GM18868 (cell line): ENCODE data around the gene UBE2I.

Experiments
- ATAC-seq: cut with Tn5 transposase; IDR thresholded peaks from one replicate; pipeline ENCODE4 v1.9.1; 2021; ENCODE audit warnings: mild to moderate bottlenecking, moderate library complexity; ENCODE audit not compliant: unreplicated experiment

UBE2I gene

DNA sequence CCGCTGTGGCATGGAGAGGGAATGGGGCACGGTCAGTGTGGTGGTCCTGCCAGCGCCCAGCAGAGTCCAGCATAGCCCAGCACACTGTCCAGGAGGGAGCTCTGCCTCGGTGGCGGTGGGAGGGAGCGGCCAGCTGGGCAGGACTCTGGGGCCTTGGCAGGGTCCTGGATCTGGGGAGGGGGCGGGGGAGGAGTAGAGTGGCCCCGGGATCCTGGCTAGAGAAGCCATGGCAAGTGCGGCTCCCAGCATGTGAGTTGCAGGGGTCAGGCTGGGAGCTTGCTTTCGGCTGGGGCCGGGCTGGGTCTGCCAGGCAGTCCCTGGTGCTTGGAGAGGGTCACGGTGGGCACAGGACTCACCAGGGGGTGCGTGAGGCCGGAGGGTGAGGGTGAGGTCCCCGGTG is 46.2 kb downstream of the UBE2I start:
- ATAC-seq = no peak

DNA sequence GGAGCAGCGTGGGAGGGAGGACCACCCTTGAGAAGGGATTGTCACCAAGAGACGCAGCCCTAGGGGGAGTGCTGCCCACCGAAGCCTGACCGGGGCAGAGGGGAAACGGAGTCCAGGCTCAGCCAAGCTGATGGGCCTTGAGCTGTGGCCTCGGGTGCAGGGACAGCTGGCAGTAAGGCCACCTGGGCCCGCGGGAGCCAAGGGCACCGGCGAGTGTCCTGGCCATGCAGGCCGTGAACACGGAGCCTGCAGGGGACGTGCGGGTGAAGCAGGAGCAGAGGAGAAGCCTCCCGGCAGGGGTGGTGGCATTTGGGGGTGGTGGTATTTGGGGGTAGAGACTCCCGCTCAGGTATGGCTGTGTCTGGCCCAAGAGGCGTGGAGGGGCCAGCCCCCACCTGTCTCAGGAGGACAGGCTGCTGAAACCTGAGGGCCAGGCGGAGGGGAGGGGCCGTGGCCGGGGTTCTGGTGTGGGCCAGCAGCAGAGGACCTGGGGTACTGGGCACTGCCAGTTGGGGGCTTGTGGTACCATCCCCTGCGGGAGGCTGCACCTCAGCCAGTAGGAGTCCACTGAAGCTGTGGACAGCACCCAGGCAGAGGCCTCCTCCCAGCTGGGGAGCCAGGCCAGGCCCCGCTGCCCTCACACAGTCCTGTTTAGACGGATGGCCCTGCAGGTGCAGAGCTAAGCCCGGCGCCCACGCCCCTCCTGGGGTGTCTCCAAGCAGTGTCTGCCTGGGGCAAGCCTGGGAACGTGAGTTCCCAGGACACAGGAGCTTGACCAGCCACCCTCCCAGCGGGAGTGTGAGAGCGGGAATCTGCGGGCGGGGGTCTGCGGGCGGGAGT is 46.8 kb downstream of the UBE2I start:
- ATAC-seq = no peak

DNA sequence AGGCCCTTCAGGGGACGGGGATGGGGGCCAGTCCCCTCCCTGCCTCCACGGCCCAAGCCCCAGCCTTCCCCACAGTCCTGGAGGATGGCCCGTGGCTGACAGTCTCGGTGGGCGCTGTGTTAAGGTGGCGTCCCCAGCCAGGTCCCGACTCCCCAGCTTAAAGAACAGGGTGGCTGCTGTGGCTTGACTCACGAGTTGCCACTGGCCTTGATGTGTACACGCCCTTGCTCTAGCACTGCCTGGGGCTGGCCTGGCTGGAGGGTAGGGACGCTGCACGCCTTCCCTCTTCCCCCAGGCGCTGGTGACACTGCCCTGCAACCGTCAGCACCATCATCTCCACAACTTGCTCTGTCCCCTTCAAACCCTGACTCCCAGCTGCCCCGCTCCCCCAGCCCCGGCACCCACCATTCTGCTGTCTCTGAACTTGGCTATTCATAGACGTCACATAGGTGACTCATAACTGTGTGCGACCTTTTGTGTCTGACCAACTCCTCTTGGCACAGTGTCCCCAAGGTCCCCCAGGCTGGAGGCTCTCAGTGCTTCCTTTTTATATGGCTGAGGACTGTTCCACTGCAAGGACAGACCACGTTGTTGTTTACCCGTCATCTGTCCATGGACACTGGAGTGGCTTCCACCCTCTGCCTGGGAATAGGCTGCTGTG is 48.6 kb downstream of the UBE2I start:
- ATAC-seq = no peak

DNA sequence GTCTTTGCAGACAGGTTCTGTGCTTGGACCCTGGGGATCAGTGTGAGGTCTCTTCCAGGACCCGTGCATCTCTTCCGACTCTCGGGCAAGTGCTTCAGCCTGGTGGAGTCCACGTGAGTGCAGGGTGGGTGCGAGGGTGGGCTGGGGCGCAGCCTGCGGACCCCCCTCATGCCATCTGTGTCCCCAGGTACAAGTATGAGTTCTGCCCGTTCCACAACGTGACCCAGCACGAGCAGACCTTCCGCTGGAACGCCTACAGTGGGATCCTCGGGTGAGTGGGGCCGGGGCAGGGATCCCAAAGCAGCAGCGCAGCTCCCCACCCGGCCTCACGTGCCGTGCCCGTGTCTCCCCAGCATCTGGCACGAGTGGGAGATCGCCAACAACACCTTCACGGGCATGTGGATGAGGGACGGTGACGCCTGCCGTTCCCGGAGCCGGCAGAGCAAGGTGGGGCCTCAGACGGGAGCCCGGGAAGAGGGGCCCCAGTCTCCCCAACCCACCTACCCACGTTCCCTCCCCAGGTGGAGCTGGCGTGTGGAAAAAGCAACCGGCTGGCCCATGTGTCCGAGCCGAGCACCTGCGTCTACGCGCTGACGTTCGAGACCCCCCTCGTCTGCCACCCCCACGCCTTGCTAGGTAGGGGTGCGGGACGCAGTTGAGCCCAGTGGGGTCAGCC is 52.4 kb downstream of the UBE2I start:
- no peak for ATAC-seq

DNA sequence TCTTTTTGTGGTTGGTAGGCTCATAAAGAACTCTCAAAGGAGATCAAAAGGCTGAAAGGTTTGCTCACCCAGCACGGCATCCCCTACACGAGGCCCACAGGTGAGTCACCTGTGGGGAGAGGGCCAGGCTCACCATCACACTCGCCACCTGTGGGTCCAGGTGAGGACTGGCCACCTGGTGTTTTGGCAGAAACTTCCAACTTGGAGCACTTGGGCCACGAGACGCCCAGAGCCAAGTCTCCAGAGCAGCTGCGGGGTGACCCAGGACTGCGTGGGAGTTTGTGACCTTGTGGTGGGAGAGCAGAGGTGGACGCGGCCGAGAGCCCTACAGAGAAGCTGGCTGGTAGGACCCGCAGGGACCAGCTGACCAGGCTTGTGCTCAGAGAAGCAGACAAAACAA is 53.4 kb downstream of the UBE2I start:
- no peak for ATAC-seq

DNA sequence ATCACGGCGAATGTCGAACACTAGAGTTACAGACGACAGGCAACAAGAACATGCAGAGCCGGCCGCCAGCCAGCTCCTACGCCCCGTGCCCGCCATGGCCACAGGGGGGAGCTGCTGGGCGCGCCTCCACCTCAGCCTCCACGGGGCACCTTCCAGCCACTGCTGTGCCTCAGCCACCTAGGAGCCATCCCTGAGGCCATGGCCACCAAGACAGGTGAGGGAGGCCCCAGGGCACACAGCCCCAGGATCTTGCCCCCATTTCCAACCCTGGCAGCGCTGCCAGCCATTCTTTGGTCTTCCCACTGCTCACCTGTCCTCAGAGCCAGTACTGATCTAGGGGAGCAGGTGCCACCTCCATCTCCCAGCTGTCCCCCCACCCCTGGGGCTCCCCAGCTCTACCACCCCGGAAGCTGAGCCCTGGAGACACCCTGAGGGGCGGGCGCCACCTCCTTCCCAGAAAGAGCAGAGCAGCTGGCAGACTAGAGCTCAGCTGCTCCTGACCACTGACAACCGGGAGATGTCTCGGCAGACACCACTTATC is 54.1 kb downstream of the UBE2I start:
- no peak for ATAC-seq

DNA sequence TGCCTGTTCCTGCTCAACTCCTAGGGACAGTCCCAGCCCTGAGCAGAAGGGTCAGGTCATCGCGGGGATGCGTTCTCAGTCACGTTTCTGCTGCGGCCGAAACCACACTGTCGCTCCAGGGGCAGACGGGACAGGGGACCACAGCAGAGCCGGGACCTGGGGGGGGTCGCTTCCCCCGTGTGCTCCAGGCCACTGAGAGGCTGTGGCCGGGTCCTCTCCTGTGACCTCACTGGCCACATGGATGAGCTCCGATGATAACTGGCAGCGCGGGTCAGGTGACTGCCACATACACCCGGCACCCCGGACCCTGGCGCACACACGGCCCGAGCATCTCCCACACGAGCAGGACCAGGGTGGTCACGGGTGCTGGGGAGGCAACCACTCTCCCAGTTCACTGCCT is 55.1 kb downstream of the UBE2I start:
- no peak for ATAC-seq

DNA sequence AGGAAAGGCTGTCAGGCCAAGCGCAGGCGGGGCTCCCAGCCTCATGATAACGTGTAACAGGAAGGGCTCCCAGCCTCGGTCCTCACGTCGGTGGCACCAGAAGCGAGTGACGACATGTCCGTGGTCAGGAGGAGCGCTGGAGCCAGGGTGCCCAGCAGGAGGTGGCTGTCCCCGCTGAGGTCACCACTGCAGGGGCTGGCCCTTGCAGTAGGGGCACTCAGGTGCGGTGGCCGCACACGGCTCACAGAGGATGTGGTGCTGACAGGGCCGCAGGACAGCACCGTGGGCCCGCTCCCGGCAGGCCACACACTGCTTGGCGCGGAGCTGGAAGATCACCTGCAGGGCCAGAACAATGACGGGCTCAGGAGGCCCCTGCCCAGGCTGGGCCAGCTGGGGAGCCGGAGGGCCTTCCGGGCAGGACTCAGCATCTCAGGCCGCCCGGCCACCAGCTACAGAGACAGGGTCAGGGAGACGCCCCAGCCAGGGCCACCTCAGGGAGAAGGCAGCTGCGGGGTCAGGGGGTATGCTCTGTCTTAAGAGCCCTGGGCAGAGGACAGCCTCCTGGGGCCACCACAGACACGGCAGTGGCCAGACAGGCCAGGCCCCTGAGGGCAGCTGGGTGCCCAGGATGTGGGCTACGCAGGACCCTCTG is 56.8 kb downstream of the UBE2I start:
- ATAC-seq = no peak

DNA sequence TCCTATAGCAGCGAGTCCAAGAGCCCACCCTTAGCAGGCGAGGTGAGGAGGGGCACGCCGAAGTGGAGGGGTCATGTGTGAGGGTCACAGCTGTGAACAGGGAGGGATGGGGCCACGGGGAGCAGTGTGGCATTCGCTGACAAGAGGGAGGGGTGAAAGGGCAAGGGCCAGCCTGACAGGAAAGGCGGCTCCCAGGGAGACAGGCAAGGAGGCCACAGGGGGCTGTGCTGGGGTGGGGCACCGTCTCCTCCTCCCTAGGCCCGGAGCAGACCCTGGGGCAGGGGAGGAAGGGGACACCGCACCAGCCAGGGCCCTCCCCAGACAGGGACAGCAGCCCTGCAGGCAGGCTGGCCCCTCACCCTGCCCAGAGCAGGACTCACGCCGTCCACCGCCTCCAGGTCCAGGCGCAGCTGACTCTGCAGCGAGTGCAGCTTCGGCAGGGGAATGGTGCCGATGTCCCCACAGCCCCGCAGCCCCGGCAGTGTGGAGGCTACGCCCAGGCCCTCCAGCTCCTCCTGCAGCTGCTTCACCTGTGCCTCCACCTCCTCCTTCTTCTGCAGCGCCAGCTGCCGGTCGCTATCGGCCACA is 57.4 kb downstream of the UBE2I start:
- no peak for ATAC-seq

DNA sequence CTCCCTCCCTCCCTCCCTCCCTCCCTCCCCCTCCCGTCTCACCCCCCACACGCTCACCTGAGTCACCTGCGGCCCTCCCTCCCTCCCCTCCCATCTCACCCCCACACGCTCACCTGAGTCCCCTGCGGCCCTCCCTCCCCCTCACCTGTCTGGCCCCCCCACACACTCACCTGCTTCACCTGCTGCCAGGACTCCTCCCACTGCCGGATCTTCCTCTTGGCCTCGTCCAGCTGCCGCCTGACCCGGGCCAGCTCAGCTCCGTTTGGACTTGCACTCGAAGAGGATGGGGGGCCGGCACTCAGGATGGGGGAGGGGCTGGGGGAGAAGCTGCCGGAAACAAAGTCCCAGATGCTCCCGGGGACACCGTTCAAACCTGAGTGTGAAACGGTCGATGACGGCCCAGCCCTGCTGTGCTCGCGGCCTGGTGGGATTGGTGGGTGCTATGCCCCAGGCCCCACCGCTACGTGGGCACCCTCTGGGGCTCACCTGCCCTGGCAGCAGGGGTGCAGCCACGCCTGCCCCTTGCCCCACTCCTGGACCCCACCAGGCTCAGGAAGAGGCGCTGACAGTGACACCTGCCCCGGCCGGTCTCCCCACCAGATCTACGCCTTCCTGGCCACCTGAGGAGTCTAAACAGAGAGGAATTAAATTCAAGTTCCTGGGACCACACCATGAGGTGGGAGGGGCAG is 58.2 kb downstream of the UBE2I start:
- ATAC-seq = no peak

DNA sequence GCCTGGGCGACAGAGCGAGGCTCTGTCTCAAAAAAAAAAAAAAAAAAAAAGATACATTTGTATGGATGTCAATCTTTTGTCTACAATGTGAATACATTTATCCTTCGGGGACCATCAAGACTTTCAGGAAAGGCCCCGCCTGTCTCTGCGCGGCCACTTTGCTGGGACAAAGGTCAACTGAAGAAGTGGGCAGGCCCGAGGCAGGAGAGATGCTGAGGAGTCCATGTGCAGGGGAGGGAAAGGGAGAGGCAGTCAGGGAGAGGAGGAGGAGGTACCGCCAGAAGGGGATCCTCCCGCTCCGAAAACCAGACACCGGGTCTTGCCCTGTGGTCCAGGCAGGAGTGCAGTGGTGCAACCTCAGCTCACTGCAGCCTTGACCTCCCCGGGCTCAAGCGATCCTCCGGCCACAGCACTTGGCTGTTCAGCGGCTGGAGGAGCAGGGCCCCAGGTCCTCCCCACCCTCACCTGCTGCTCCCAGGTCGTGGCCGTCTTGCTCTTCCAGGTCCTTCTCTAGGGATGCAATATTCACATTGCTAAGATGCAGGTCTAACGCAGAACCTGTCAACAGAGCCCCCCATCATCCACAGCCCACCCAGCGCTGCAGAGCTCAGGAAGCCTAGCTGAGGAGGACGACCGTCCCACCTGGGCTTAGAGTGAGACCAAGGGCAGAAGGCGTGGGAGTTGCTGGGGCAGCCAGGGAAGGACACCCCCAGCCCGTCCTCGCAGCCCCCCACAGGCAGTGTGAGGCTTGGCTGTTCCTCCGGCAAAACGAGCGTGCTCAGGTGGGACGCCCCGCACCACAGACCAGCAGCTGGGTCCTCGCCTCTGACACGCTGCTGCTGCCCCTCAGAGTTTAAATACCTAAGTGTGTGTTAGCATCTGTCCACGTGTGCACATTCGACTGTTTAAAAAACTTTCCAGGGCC is 61.9 kb downstream of the UBE2I start:
- no peak for ATAC-seq

DNA sequence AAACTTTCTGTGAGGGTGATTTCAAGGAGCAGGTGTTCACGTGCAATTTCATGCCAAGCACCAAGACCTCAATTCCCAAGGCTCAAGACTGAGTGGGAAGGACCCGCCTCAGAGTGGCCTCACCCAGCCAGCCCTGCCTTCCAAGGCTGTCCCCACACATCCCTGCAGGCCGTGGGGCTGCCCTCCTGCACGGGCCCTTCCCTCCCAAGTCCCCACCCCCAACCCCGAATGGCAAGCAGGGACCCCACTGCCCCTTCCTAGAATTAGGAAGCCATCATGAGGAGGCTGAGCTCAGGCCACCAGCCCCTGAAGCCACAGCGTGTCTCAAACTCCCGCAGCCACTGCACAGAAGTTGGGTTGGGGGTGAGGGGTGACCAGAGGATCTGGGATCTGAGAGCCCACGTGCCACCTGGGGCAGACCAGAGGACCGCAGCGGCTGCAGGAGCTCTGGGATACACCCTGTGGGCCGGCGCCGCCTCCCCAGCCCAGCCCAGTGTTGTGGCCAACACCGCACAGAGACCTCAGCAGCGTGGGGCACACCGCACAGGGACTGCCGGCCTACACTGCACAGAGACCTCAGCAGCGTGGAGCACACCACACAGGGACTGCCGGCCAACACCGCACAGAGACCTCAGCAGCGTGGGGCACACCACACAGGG is 63.0 kb downstream of the UBE2I start:
- no peak for ATAC-seq

DNA sequence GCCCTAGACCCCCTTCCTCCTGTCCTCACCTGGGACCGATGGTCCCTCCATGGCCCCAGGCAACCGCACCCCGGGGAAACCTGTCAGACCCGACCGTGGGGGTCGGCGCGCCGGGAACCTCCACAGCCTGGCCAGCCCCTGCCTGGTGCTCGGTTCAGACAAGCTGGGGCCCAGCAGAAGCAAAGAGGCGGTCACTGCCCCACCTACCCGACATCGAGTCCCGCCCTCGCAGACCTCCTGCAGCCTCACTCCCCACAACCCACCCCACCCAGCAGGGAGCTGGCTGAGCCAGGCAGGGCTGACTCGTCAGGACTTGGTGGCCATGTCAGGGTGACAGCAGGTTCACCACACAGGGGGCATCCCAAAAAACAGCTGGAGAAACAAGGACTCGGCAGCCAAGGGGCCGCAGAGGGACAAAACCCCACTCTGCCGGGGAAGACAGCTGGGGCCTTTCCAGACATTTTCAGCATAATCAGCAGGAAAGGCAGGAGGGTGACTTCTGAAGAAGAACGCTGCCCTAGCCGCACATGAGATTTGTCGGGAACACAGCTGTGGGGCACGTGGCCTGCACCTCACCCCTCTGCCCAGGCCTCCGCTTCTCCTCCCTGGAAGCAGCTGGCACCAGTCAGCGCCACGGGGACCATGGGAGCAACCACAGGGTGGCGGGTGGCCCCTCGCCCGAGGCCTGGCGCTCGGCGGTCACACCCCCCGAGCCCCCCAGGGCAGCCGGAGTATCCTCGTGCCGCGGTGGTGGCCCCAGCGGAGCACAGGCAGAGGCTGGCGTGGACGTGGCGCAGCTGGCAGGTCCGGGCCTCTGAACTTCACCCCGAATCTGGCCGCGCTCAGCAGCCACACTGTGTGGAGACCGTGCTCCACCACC is 65.2 kb downstream of the UBE2I start:
- no peak for ATAC-seq

DNA sequence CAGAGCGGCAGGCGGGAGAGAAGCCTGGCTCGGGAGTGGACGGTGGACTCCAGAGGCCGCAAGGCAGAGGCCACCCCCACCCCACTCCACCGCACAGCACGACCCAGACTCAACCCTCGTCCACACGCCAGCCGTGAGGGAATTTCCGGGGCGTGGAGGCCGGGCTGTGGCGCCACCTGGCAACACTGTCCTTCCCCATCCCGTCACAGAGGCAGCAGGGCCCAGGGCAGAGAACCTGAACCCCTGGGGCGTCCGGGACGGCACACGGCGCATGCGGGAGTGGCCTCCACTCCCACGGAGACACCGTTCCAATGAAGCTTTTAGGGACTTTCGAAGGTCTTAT is 65.8 kb downstream of the UBE2I start:
- ATAC-seq = no peak

DNA sequence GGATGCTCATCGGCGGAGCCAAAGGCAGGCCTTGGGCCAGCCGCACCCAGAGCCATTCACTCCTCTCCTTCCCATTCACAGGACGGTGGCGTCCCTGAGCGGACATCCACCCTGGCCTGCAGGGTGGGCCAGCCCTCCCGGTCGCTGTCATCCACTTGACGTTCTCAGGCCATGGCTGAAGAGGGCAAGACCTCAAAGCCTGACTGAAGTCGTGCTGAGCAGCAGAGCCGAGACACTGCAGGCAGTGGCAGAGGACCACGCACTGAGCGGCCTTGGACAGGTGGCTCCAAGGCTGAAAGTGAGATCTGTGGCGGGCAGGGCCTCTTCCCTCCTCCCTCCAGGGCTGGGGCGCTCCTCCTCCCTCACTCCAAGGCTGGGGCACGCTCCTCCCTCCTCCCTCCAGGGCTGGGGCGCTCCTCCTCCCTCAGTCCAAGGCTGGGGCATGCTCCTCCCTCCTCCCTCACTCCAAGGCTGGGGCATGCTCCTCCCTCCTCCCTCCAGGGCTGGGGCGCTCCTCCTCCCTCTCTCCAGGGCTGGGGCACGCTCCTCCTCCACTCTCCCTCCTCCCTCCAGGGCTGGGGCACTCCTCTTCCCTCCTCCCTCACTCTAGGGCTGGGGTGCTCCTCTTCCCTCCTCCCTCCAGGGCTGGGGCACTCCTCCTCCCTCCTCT is 66.4 kb downstream of the UBE2I start:
- ATAC-seq = no peak
